ENCODE data around the gene FRMPD4. TPM values are rescaled to one million over a fixed set of nuclear protein-coding genes. Genes with fewer than 3 reads are reported as not detected.

FRMPD4 gene
- total and polyA plus RNA-seq, 2 experiments from 2014 or later = 0.19 to 0.80 TPM

DNA sequence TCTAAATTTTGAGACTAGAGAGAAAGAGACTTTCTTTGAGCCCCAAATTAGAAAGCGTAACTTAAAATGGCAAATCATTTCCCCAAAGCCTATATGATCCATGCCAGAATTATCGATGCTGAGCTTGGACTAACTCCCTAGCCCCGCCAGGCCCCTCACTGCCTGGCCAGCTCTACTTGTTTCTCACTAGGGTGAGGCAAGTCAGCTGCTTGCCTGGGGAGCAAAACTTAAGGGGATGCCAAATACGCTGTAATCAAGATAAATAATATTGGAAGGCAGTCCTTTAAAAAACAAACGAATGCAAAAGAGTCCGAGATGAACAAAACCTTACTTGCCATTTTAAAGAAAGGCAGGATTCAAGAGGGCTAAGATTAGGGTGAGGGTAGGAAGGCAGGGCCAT is 236.0 kb downstream of the FRMPD4 start:
- ATAC-seq = no peak
- DNase-seq (ENCODE audit: low spot score) = no peak
- no peak overlapping the region for H3K4me3 ChIP-seq
- no peaks in the 10 kb centered on the region for H3K9me3 Mint-ChIP-seq
- no peak overlapping the region for H2AFZ ChIP-seq
- peaks cover 6% of the 10 kb centered on the region for H3K4me1 Mint-ChIP-seq
- no peaks in the 10 kb centered on the region for H3F3A ChIP-seq (replicated peaks; ENCODE audit: low read depth)
- no peaks in the 10 kb centered on the region for H3K79me2 ChIP-seq (replicated peaks; ENCODE audit: insufficient read depth)
- H3K36me3 ChIP-seq (ENCODE audit: insufficient read depth) = no peaks in the 10 kb centered on the region
- no peaks in the 10 kb centered on the region for H4K20me1 ChIP-seq (replicated peaks; ENCODE audit: insufficient read depth)
- H3K4me3 Mint-ChIP-seq = no peak overlapping the region
- H3K9me2 ChIP-seq (ENCODE audit: insufficient read depth) = no peaks in the 10 kb centered on the region
- H3K27me3 Mint-ChIP-seq (ENCODE audit: insufficient read depth, low read depth, poor library complexity) = no peaks in the 10 kb centered on the region
- H3K4me1 ChIP-seq (ENCODE audit: insufficient read depth) = no peaks in the 10 kb centered on the region
- H3K27ac ChIP-seq (ENCODE audit: low read depth) = no peak overlapping the region
- H3K27me3 ChIP-seq (ENCODE audit: insufficient read depth) = no peaks in the 10 kb centered on the region
- no peaks in the 10 kb centered on the region for H3K36me3 Mint-ChIP-seq (ENCODE audit: low read depth)
- no peak overlapping the region for H3K27ac Mint-ChIP-seq
- TF ChIP-seq, protein P1, sequence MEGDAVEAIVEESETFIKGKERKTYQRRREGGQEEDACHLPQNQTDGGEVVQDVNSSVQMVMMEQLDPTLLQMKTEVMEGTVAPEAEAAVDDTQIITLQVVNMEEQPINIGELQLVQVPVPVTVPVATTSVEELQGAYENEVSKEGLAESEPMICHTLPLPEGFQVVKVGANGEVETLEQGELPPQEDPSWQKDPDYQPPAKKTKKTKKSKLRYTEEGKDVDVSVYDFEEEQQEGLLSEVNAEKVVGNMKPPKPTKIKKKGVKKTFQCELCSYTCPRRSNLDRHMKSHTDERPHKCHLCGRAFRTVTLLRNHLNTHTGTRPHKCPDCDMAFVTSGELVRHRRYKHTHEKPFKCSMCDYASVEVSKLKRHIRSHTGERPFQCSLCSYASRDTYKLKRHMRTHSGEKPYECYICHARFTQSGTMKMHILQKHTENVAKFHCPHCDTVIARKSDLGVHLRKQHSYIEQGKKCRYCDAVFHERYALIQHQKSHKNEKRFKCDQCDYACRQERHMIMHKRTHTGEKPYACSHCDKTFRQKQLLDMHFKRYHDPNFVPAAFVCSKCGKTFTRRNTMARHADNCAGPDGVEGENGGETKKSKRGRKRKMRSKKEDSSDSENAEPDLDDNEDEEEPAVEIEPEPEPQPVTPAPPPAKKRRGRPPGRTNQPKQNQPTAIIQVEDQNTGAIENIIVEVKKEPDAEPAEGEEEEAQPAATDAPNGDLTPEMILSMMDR (conservative IDR thresholded peaks at IDR 0.05; ENCODE audit: low read depth in 2 of 2) = no peak
- H3K4me2 ChIP-seq = no peak overlapping the region

DNA sequence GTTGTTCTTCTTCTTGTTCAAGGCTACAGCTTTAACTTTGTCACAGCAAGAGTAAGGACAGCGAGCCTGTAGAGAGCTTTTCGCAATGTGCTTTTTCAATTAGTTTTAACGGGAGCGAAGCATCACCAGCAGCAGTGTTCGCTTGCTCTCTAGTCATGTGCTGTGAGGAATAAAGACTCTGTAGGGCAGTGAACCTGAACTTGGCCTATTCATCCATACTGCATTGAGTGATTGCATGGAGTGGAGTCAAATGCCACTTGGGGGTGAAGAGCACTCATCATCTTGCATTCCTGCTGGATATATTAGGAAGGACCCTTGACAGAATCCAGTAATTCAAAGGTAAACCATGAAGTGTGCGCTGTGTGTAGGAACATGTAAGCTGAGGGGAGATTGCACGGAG is 240.0 kb downstream of the FRMPD4 start:
- Mint-ChIP-seq H3K4me3 (no peak overlapping the region), H3K9me3 (no peaks in the 10 kb centered on the region), H3K27ac (no peak overlapping the region), H3K4me1 (peaks cover 6% of the 10 kb centered on the region; the same call in 2 of the 3 replicates), H3K27me3 (ENCODE audit: insufficient read depth, low read depth, poor library complexity) (no peaks in the 10 kb centered on the region), H3K36me3 (ENCODE audit: low read depth) (no peaks in the 10 kb centered on the region)
- H3K36me3 ChIP-seq (ENCODE audit: insufficient read depth) = no peaks in the 10 kb centered on the region
- H3K27me3 ChIP-seq (ENCODE audit: insufficient read depth) = no peaks in the 10 kb centered on the region
- no peaks in the 10 kb centered on the region for H4K20me1 ChIP-seq (replicated peaks; ENCODE audit: insufficient read depth)
- no peaks in the 10 kb centered on the region for H3K9me2 ChIP-seq (ENCODE audit: insufficient read depth)
- no peaks in the 10 kb centered on the region for H3K79me2 ChIP-seq (replicated peaks; ENCODE audit: insufficient read depth)
- H3F3A ChIP-seq (replicated peaks; ENCODE audit: low read depth) = no peaks in the 10 kb centered on the region
- DNase-seq (ENCODE audit: low spot score) (no peak), ATAC-seq (no peak)
- no peak overlapping the region for H3K4me2 ChIP-seq
- no peak overlapping the region for H3K4me3 ChIP-seq
- H3K4me1 ChIP-seq (ENCODE audit: insufficient read depth) = no peaks in the 10 kb centered on the region
- H3K27ac ChIP-seq (ENCODE audit: low read depth) = no peak overlapping the region
- H2AFZ ChIP-seq = no peak overlapping the region
- TF ChIP-seq POLR2AphosphoS5 (IDR thresholded peaks at IDR 0.05; ENCODE audit: low read depth) (no peak), CREB1 (CRISPR knock-in tag; IDR thresholded peaks at IDR 0.05; ENCODE audit: low read depth) (no peak), JUNB (IDR thresholded peaks at IDR 0.05; ENCODE audit: unreplicated experiment) (no peak), EZH2 (IDR thresholded peaks at IDR 0.05; ENCODE audit: low read depth, unreplicated experiment) (no peak), NANOG (IDR thresholded peaks at IDR 0.05; ENCODE audit: borderline replicate concordance) (no peak), ZNF331 (CRISPR knock-in tag; IDR thresholded peaks at IDR 0.05; ENCODE audit: low read depth) (no peak), STAT1 (IDR thresholded peaks at IDR 0.05; ENCODE audit: unreplicated experiment) (no peak), ZNF114 (CRISPR knock-in tag; IDR thresholded peaks at IDR 0.05) (no peak)
- TF ChIP-seq, protein P1 (conservative IDR thresholded peaks at IDR 0.05; ENCODE audit: low read depth in 2 of 2) = no peak
- TF ChIP-seq, protein P2, sequence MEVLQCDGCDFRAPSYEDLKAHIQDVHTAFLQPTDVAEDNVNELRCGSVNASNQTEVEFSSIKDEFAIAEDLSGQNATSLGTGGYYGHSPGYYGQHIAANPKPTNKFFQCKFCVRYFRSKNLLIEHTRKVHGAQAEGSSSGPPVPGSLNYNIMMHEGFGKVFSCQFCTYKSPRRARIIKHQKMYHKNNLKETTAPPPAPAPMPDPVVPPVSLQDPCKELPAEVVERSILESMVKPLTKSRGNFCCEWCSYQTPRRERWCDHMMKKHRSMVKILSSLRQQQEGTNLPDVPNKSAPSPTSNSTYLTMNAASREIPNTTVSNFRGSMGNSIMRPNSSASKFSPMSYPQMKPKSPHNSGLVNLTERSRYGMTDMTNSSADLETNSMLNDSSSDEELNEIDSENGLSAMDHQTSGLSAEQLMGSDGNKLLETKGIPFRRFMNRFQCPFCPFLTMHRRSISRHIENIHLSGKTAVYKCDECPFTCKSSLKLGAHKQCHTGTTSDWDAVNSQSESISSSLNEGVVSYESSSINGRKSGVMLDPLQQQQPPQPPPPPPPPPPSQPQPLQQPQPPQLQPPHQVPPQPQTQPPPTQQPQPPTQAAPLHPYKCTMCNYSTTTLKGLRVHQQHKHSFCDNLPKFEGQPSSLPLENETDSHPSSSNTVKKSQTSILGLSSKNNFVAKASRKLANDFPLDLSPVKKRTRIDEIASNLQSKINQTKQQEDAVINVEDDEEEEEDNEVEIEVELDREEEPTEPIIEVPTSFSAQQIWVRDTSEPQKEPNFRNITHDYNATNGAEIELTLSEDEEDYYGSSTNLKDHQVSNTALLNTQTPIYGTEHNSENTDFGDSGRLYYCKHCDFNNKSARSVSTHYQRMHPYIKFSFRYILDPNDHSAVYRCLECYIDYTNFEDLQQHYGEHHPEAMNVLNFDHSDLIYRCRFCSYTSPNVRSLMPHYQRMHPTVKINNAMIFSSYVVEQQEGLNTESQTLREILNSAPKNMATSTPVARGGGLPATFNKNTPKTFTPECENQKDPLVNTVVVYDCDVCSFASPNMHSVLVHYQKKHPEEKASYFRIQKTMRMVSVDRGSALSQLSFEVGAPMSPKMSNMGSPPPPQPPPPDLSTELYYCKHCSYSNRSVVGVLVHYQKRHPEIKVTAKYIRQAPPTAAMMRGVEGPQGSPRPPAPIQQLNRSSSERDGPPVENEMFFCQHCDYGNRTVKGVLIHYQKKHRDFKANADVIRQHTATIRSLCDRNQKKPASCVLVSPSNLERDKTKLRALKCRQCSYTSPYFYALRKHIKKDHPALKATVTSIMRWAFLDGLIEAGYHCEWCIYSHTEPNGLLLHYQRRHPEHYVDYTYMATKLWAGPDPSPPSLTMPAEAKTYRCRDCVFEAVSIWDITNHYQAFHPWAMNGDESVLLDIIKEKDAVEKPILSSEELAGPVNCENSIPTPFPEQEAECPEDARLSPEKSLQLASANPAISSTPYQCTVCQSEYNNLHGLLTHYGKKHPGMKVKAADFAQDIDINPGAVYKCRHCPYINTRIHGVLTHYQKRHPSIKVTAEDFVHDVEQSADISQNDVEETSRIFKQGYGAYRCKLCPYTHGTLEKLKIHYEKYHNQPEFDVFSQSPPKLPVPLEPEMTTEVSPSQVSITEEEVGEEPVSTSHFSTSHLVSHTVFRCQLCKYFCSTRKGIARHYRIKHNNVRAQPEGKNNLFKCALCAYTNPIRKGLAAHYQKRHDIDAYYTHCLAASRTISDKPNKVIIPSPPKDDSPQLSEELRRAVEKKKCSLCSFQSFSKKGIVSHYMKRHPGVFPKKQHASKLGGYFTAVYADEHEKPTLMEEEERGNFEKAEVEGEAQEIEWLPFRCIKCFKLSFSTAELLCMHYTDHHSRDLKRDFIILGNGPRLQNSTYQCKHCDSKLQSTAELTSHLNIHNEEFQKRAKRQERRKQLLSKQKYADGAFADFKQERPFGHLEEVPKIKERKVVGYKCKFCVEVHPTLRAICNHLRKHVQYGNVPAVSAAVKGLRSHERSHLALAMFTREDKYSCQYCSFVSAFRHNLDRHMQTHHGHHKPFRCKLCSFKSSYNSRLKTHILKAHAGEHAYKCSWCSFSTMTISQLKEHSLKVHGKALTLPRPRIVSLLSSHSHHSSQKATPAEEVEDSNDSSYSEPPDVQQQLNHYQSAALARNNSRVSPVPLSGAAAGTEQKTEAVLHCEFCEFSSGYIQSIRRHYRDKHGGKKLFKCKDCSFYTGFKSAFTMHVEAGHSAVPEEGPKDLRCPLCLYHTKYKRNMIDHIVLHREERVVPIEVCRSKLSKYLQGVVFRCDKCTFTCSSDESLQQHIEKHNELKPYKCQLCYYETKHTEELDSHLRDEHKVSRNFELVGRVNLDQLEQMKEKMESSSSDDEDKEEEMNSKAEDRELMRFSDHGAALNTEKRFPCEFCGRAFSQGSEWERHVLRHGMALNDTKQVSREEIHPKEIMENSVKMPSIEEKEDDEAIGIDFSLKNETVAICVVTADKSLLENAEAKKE (CRISPR knock-in tag; IDR thresholded peaks at IDR 0.05) = no peak
- TF ChIP-seq, protein P3, sequence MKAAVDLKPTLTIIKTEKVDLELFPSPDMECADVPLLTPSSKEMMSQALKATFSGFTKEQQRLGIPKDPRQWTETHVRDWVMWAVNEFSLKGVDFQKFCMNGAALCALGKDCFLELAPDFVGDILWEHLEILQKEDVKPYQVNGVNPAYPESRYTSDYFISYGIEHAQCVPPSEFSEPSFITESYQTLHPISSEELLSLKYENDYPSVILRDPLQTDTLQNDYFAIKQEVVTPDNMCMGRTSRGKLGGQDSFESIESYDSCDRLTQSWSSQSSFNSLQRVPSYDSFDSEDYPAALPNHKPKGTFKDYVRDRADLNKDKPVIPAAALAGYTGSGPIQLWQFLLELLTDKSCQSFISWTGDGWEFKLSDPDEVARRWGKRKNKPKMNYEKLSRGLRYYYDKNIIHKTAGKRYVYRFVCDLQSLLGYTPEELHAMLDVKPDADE (IDR thresholded peaks at IDR 0.05) = no peak

Measured in GM23338 (cell line).